AG04450 (cell line): ENCODE data around the gene NKIRAS2. TPM values are rescaled to one million over a fixed set of nuclear protein-coding genes. Genes with fewer than 3 reads are reported as not detected.

Experiments
- CTCF ChIA-PET: fragments of 300-600, 350-600 bp; formaldehyde crosslinking; extraction: SDS; loops from one replicate; lab custom pipeline; 2022; ENCODE audit warnings: antibody characterized with exemption, inconsistent platforms; lab: Charles Lee
- POLR2A ChIA-PET: fragments of 350-600 bp; formaldehyde crosslinking; extraction: SDS; loops from one replicate; lab custom pipeline; 2021; ENCODE audit warnings: antibody characterized with exemption, inconsistent platforms; lab: Yijun Ruan, JAX
- DNase-seq: peaks from one replicate; pipeline ENCODE4 v3.0.0-alpha.2; 2011; ENCODE audit warnings: low read depth, low spot score
- H3K27ac ChIP-seq: one replicate; pipeline ENCODE4 v1.5.1; 2012; ENCODE audit warnings: low read depth, low read length, control low read depth
- H3K27me3 ChIP-seq: one replicate; pipeline ENCODE4 v1.6.0; 2012; ENCODE audit warnings: low read length; ENCODE audit not compliant: control insufficient read depth, insufficient read depth
- H3K4me3 ChIP-seq: 2 replicates; pipeline ENCODE4 v1.5.1; 2011; ENCODE audit warnings: mild to moderate bottlenecking, low read depth, low read length, control low read depth
- H3K9me3 ChIP-seq: 2 replicates; pipeline ENCODE4 v1.5.1; 2012; ENCODE audit warnings: low read length; ENCODE audit not compliant: control insufficient read depth, insufficient read depth
- CTCF ChIP-seq: IDR thresholded peaks from 2 replicates; pipeline ENCODE4 v1.5.1; 2011; ENCODE audit warnings: low read depth, low read length, control low read depth, inconsistent platforms
- polyA plus RNA-seq: library from polyadenylated mRNA; depleted of rRNA; stranded (reverse); fragments of >200 nt; gene quantifications from 2 replicates; pipeline ENCODE4 v1.2.3, GENCODE V29; 2011; rRNA removed

NKIRAS2 gene
- polyA plus RNA-seq, 1 experiment = 46.5 TPM

GRCh38 chr17:42068979-42069378 is 49.1 kb downstream of the NKIRAS2 start:
- H3K27ac ChIP-seq = no peak overlapping the region
- ChIA-PET CTCF (no interaction called here), POLR2A (no interaction called here)
- H3K4me3 ChIP-seq = no peak overlapping the region
- TF ChIP-seq CTCF = no peak
- H3K27me3 ChIP-seq = peaks cover 47% of the 10 kb centered on the region
- no peak for DNase-seq
- H3K9me3 ChIP-seq = no peaks in the 10 kb centered on the region

DNA sequence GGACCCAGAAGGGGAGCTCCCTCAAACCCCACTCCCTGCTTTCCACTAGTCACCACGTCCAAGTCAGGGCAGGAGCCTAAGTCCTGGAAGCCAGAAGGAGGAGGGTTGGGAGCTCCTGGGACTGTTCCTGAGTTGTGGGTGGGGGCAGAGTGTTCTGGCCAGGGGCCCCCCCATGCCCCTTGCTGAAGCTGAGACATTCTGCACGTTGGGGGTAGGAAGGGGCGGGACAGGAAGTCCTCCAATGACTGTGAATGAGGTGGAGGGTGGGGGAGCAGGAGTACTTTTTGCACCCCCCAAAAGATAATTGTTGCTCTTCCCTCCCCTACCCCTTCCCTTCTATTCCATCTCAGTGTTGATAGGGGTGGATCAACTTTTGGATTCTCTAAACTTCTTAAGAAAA is 51.9 kb downstream of the NKIRAS2 start:
- Histone ChIP-seq H3K27me3 (peaks cover 49% of the 10 kb centered on the region), H3K27ac (no peak overlapping the region), H3K9me3 (no peaks in the 10 kb centered on the region), H3K4me3 (no peak overlapping the region)
- ChIA-PET CTCF (interaction anchor here (0.9 kb wide), 1 partner anchor 151 kb away, joined by 3 read pairs; no protein-coding TSS in a partner anchor), POLR2A (no interaction called here)
- no peak for TF ChIP-seq CTCF
- DNase-seq = no peak

GRCh38 chr17:42072323-42073187 is 52.7 kb downstream of the NKIRAS2 start:
- Histone ChIP-seq H3K27me3 (peaks cover 54% of the 10 kb centered on the region), H3K4me3 (no peak overlapping the region), H3K9me3 (no peaks in the 10 kb centered on the region), H3K27ac (no peak overlapping the region)
- ChIA-PET CTCF (interaction anchor here (0.9 kb wide), 1 partner anchor 150 kb away, joined by 3 read pairs; no protein-coding TSS in a partner anchor), POLR2A (no interaction called here)
- no peak for DNase-seq
- no peak for TF ChIP-seq CTCF

Other genes with a start within 250 kb of the NKIRAS2 start
- 13.5 and 25.7 TPM in 2 replicates for gene JUP, start 233.4 kb upstream of the NKIRAS2 start, polyA plus RNA-seq
- gene P3H4, start 208.1 kb upstream of the NKIRAS2 start, polyA plus RNA-seq = 51.5 and 58.8 TPM in 2 replicates
- 487 and 624 TPM in 2 replicates for gene FKBP10, start 207.1 kb upstream of the NKIRAS2 start, polyA plus RNA-seq
- gene NT5C3B, start 183.9 kb upstream of the NKIRAS2 start, polyA plus RNA-seq = 97.4 and 106 TPM in 2 replicates
- gene KLHL10, start 182.3 kb upstream of the NKIRAS2 start, polyA plus RNA-seq = 0.06 TPM in 2 replicates
- gene KLHL11, start 154.7 kb upstream of the NKIRAS2 start, polyA plus RNA-seq = 7.6 and 9.3 TPM in 2 replicates
- 161 and 163 TPM in 2 replicates for gene ACLY, start 101.1 kb upstream of the NKIRAS2 start, polyA plus RNA-seq
- gene ODAD4, start 89.5 kb upstream of the NKIRAS2 start, polyA plus RNA-seq = 0.47 and 0.56 TPM in 2 replicates
- 53.0 and 85.7 TPM in 2 replicates for gene CNP, start 53.3 kb upstream of the NKIRAS2 start, polyA plus RNA-seq
- gene DNAJC7, start 2.7 kb upstream of the NKIRAS2 start, polyA plus RNA-seq = 62.0 and 66.4 TPM in 2 replicates
- 0.07 and 0.09 TPM in 2 replicates for gene C17orf113, start 30.5 kb downstream of the NKIRAS2 start, polyA plus RNA-seq
- not detected in 2 replicates for gene ZNF385C, start 78.4 kb downstream of the NKIRAS2 start, polyA plus RNA-seq
- gene DHX58, start 92.6 kb downstream of the NKIRAS2 start, polyA plus RNA-seq = 2.0 and 2.9 TPM in 2 replicates
- 13.6 and 15.5 TPM in 2 replicates for gene KAT2A, start 101.3 kb downstream of the NKIRAS2 start, polyA plus RNA-seq
- gene HSPB9, start 102.7 kb downstream of the NKIRAS2 start, polyA plus RNA-seq = not detected in 2 replicates
- gene RAB5C, start 134.9 kb downstream of the NKIRAS2 start, polyA plus RNA-seq = 134 and 163 TPM in 2 replicates
- 0.01 and 0.02 TPM in 2 replicates for gene KCNH4, start 161.1 kb downstream of the NKIRAS2 start, polyA plus RNA-seq
- gene HCRT, start 165.4 kb downstream of the NKIRAS2 start, polyA plus RNA-seq = not detected in 2 replicates
- gene GHDC, start 174.4 kb downstream of the NKIRAS2 start, polyA plus RNA-seq = 5.1 and 7.0 TPM in 2 replicates